Kidney (tissue), 14 donors: ENCODE results near the gene OR2T1. TPM values are rescaled to one million over a fixed set of nuclear protein-coding genes. Genes with fewer than 3 reads are reported as not detected.

Experiments used
- DNase-seq, 5 donors: peaks; one replicate each; pipeline ENCODE4 v3.0.0-alpha.2; 2013 to 2020
- FAIRE-seq: peaks from 2 replicates; lab custom pipeline; 2012; peaks lifted over from hg19 to GRCh38; lab: Jason Lieb, UNC
- H3K27ac ChIP-seq, 2 donors: one replicate each; pipeline ENCODE4 v1.7.0; 2013; ENCODE audit warnings: low read depth in 2 of 2, low read length in 2 of 2, inconsistent platforms in 1 of 2
- H3K27me3 ChIP-seq: one replicate; pipeline ENCODE4 v1.7.1; 2013; ENCODE audit warnings: low read length, inconsistent platforms; ENCODE audit not compliant: control insufficient read depth, insufficient read depth
- H3K36me3 ChIP-seq, 3 donors: one replicate each; pipeline versions ENCODE4 v1.7.0 to v1.7.1; 2013; ENCODE audit warnings: low read length in 3 of 3, control low read depth in 1 of 3, inconsistent platforms in 1 of 3; ENCODE audit not compliant: insufficient read depth in 3 of 3, control insufficient read depth in 2 of 3
- H3K4me1 ChIP-seq, 3 donors: one replicate each; pipeline versions ENCODE4 v1.7.0 to v1.7.1; 2013; ENCODE audit warnings: low read length in 3 of 3, inconsistent platforms in 1 of 3, low read depth in 1 of 3; ENCODE audit not compliant: control insufficient read depth in 2 of 3, insufficient read depth in 2 of 3
- H3K4me3 ChIP-seq, 3 donors: one replicate each; pipeline versions ENCODE4 v1.7.0 to v1.8.1; 2013; ENCODE audit warnings: low read length in 3 of 3, control low read depth in 1 of 3, inconsistent platforms in 1 of 3
- H3K9ac ChIP-seq, 3 donors: one replicate each; pipeline versions ENCODE4 v1.7.0 to v1.7.1; 2013; ENCODE audit warnings: low read length in 3 of 3, control low read depth in 1 of 3, inconsistent platforms in 1 of 3
- H3K9me3 ChIP-seq, 3 donors: one replicate each; pipeline versions ENCODE4 v1.7.0 to v1.7.1; 2013; ENCODE audit warnings: low read length in 3 of 3, control low read depth in 1 of 3, inconsistent platforms in 1 of 3; ENCODE audit not compliant: control insufficient read depth in 2 of 3, insufficient read depth in 1 of 3
- CTCF ChIP-seq: IDR thresholded peaks from 3 replicates; pipeline ENCODE4 v1.5.1; 2012; ENCODE audit warnings: mild to moderate bottlenecking, moderate library complexity, borderline replicate concordance; ENCODE audit not compliant: insufficient read depth; ENCODE audit errors: extremely low read depth
- intact Hi-C: fragments of 100-400 bp; cut with DNase I; formaldehyde crosslinking; loops from one replicate; pipeline ENCODE4 v1.11.1; 2022
- polyA plus RNA-seq: library from polyadenylated mRNA; stranded (reverse); fragments of 350-450 nt; fragmentation: Illumina TruSeq; extraction: RNeasy Lipid Tissue Mini Kit (QIAGEN cat#74804); gene quantifications from one replicate; pipeline ENCODE4 v1.2.3, GENCODE V29; 2014; ENCODE audit warnings: low read depth, low replicate concordance; ENCODE audit not compliant: insufficient read depth
- total RNA-seq: library from RNA; stranded (reverse); fragmentation: NEBNext Ultra II Directional; extraction: Animal tissue kit (Norgen Biotek cat#: 25700); gene quantifications from one replicate; pipeline ENCODE4 v1.2.1, GENCODE V29; 2021
- donor health status: control.
- donor health status: control.
- donor health status: control.
- donor health status: control.
- donor health status: control.
- donor health status: DM: yes; HTN: yes; CAD: no.
- donor health status: Normal renal cell carcinoma (clear cell type).

OR2T1 gene
- total and polyA plus RNA-seq, 2 donors from 2014 or later = not detected

- intact Hi-C loops = no loop called here
- Histone ChIP-seq H3K9me3 (no peaks in the 10 kb centered on the region), H3K9ac (no peak overlapping the region), H3K27ac (no peak overlapping the region), H3K4me3 (no peak overlapping the region), H3K4me1 (no peaks in the 10 kb centered on the region), H3K27me3 (no peaks in the 10 kb centered on the region), H3K36me3 (no peaks in the 10 kb centered on the region)
- DNase-seq (no peak), FAIRE-seq (no peak)
- no peak for TF ChIP-seq CTCF
These were observed 25.9 kb upstream of the OR2T1 start for GRCh38 chr1:248376916-248377315.

GRCh38 chr1:248380854-248381253 lies 22.0 kb upstream of the OR2T1 start:
- no peak for TF ChIP-seq CTCF
- FAIRE-seq (no peak), DNase-seq (no peak)
- Histone ChIP-seq H3K9me3 (no peaks in the 10 kb centered on the region), H3K27me3 (no peaks in the 10 kb centered on the region), H3K27ac (no peak overlapping the region), H3K9ac (no peak overlapping the region), H3K4me3 (no peak overlapping the region), H3K36me3 (no peaks in the 10 kb centered on the region), H3K4me1 (no peaks in the 10 kb centered on the region)
- intact Hi-C loops = no loop called here

- Histone ChIP-seq H3K9ac (no peak overlapping the region), H3K27ac (no peak overlapping the region), H3K4me3 (no peak overlapping the region), H3K9me3 (no peaks in the 10 kb centered on the region), H3K36me3 (no peaks in the 10 kb centered on the region), H3K27me3 (no peaks in the 10 kb centered on the region), H3K4me1 (no peaks in the 10 kb centered on the region)
- intact Hi-C loops = no loop called here
- FAIRE-seq (no peak), DNase-seq (no peak)
- no peak for TF ChIP-seq CTCF
These were observed 14.4 kb upstream of the OR2T1 start for GRCh38 chr1:248388426-248388825.

GRCh38 chr1:248393050-248393449 lies 9.8 kb upstream of the OR2T1 start:
- Histone ChIP-seq H3K4me3 (no peak overlapping the region), H3K4me1 (no peaks in the 10 kb centered on the region), H3K9me3 (no peaks in the 10 kb centered on the region), H3K27ac (no peak overlapping the region), H3K27me3 (no peaks in the 10 kb centered on the region), H3K9ac (no peak overlapping the region), H3K36me3 (no peaks in the 10 kb centered on the region)
- no peak for FAIRE-seq
- no peak for DNase-seq
- intact Hi-C loops = no loop called here
- TF ChIP-seq CTCF = no peak
